Esophagus squamous epithelium (tissue), 5 donors: ENCODE measurements around the gene ORM1. TPM values are rescaled to one million over a fixed set of nuclear protein-coding genes. Genes with fewer than 3 reads are reported as not detected.

Source experiments
- DNase-seq: peaks from one replicate; lab custom pipeline; 2025; lab: John Stamatoyannopoulos, UW
- H3K27ac ChIP-seq, 4 donors: fragments of 200-600 bp; sonication (generic); one replicate each; pipeline ENCODE4 v1.5.1; 2016 to 2019; ENCODE audit warnings: mild to moderate bottlenecking in 1 of 4
- H3K27me3 ChIP-seq, 4 donors: fragments of 200-600 bp; sonication (generic); 1 replicate in 3 of 4; 2 replicates in 1 of 4; pipeline versions ENCODE4 v1.5.1 to v1.6.0; 2017 to 2021; ENCODE audit warnings: antibody characterized with exemption in 1 of 4
- H3K36me3 ChIP-seq, 3 donors: fragments of 200-600 bp; sonication (generic); one replicate each; pipeline ENCODE4 v1.5.1; 2016 to 2019
- H3K4me1 ChIP-seq, 3 donors: fragments of 200-600 bp; sonication (generic); one replicate each; pipeline ENCODE4 v1.5.1; 2017 to 2019
- H3K4me3 ChIP-seq, 4 donors: fragments of 200-600 bp; sonication (generic); 1 replicate in 3 of 4; 2 replicates in 1 of 4; pipeline ENCODE4 v1.5.1; 2016 to 2019; ENCODE audit warnings: mild to moderate bottlenecking in 2 of 4, moderate library complexity in 1 of 4
- H3K9me3 ChIP-seq, 3 donors: fragments of 200-600 bp; sonication (generic); one replicate each; pipeline ENCODE4 v1.5.1; 2016 to 2019
- POLR2A ChIP-seq, 4 donors: fragments of 450-650 bp; IDR thresholded peaks; one replicate each; pipeline ENCODE4 v1.6.1; 2017; ENCODE audit warnings: antibody characterized with exemption in 4 of 4, mild to moderate bottlenecking in 4 of 4, moderate library complexity in 3 of 4
- WGBS, 2 donors: methylation state at CpG; one replicate each; pipeline ENCODE4 v1.1.5; 2018; 5-methylcytosine and 5-hydroxymethylcytosine counted together
- intact Hi-C: fragments of 100-400 bp; cut with DNase I; formaldehyde crosslinking; loops from one replicate; pipeline ENCODE4 v1.15.0; 2022
- total RNA-seq, 4 donors: library from RNA; depleted of rRNA; stranded (reverse); fragments of >200 nt; gene quantifications; one replicate each; pipeline ENCODE4 v1.1.0, GENCODE V29; 2016
- TF ChIP-seq, protein P1 (sequence below), 6 experiments: fragments of 450-650 bp in 4 of 6; fragments of 200-600 bp in 2 of 6; sonication (generic) in 2 of 6; IDR thresholded peaks; one replicate each; pipeline ENCODE4 v1.5.1; 2016 to 2019; ENCODE audit warnings: antibody characterized with exemption in 6 of 6, mild to moderate bottlenecking in 4 of 6, moderate library complexity in 4 of 6
- donor health status: DM: yes; HTN: yes; CAD: no.

The ORM1 gene
- total RNA-seq, 4 donors from 2014 or later: 0.41 TPM; not detected in 3

DNA sequence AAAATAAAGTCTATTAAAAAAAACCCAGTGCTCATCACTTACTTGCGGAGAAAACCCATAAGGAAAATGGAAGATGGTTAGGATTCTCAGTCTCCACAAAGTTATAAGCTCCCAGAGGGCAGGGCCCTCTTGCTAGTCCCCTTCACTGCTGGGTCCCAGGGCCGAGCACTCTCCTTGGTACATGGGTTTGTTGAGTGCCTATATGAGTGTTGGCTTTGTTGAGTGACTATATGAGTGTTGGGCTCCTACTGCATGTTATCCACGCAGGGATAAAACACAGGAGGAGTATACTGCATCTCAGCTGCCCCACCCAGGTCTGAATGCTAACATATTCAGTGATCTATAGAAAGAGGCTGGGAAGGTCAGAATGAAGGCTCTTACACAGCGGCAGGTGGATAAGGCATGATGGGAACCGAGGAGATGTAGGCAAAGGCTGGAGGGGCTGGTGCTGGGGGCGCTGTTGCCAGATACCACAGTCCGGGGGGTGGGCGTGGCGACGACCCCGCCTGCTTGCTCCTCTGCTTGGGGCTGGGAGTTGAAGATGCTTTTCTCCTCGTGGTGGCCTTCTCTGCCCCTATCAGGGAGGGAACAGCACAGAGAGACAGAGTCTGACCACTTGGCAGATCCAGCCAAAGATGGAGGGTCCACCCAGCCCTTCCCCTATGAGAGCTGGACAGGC is 18.4 kb downstream of the ORM1 start:
- no peak for TF ChIP-seq POLR2A (IDR thresholded peaks at IDR 0.05)
- TF ChIP-seq, protein P1, sequence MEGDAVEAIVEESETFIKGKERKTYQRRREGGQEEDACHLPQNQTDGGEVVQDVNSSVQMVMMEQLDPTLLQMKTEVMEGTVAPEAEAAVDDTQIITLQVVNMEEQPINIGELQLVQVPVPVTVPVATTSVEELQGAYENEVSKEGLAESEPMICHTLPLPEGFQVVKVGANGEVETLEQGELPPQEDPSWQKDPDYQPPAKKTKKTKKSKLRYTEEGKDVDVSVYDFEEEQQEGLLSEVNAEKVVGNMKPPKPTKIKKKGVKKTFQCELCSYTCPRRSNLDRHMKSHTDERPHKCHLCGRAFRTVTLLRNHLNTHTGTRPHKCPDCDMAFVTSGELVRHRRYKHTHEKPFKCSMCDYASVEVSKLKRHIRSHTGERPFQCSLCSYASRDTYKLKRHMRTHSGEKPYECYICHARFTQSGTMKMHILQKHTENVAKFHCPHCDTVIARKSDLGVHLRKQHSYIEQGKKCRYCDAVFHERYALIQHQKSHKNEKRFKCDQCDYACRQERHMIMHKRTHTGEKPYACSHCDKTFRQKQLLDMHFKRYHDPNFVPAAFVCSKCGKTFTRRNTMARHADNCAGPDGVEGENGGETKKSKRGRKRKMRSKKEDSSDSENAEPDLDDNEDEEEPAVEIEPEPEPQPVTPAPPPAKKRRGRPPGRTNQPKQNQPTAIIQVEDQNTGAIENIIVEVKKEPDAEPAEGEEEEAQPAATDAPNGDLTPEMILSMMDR (IDR thresholded peaks at IDR 0.05): no peak
- DNase-seq: no peak

GRCh38 chr9:114341991-114342390 is 19.1 kb downstream of the ORM1 start:
- Histone ChIP-seq H3K36me3 (peaks cover 53 to 100% (median 72%) of the 10 kb centered on the region in 3 donors), H3K4me1 (peaks cover 0 to 6% (median 0%) of the 10 kb centered on the region in 3 donors), H3K27ac (no peak overlapping the region), H3K27me3 (no peaks in the 10 kb centered on the region), H3K4me3 (no peak overlapping the region), H3K9me3 (no peaks in the 10 kb centered on the region)
- no peak for TF ChIP-seq POLR2A (IDR thresholded peaks at IDR 0.05)
- TF ChIP-seq, protein P1 (IDR thresholded peaks at IDR 0.05): no peak
- intact Hi-C loops: no loop called here
- no peak for DNase-seq
- 83 to 88% methylated on average over 2 of the region's 4 CpGs for WGBS, 2 donors

More for the DNA sequence above, 18.4 kb downstream of the ORM1 start:
- Histone ChIP-seq H3K4me3 (no peak overlapping the region), H3K4me1 (peaks cover 0 to 6% (median 0%) of the 10 kb centered on the region in 3 donors), H3K36me3 (peaks cover 58 to 100% (median 71%) of the 10 kb centered on the region in 3 donors), H3K27ac (no peak overlapping the region), H3K9me3 (no peaks in the 10 kb centered on the region), H3K27me3 (no peaks in the 10 kb centered on the region)
- intact Hi-C loops: no loop called here
- WGBS, 2 donors: 87 to 89% methylated on average over 11 to 12 of the region's 12 CpGs

DNA sequence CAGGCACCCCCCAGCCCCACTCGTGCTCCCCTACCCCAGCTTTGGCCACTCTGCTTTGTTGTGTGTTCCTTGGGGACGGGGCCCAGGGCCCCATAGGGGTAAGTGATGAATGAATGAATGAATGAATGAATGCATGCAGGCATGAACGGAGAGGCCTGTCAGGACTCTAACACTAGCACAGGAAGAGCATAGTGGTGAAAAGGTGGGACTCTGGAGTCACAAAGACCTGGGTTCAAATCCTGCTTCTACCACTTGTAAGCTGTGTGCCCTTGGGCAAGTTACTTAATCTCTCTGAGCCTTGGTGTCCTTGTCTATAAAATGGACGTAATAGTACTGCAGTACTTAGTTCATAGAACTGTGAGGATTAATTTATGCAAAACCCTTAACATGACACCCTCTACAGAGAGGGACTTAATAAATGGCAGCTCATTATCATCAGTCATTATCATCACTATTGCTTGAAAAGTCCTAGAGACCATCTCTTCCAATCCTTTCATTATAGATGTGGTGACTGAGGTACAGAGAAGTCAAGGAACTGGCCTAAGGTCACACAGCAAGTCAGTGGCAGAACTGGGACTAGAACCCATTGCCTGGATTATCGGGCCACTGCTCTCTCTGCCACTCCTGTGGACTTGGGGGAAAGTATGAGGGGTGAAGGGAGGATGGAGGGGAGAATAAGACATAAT is 20.0 kb downstream of the ORM1 start:
- Histone ChIP-seq H3K27me3 (no peaks in the 10 kb centered on the region), H3K4me1 (peaks cover 0 to 6% (median 0%) of the 10 kb centered on the region in 3 donors), H3K4me3 (no peak overlapping the region), H3K9me3 (no peaks in the 10 kb centered on the region), H3K36me3 (peaks cover 49 to 100% (median 72%) of the 10 kb centered on the region in 3 donors), H3K27ac (no peak overlapping the region)
- TF ChIP-seq, protein P1 (IDR thresholded peaks at IDR 0.05): no peak
- no peak for TF ChIP-seq POLR2A (IDR thresholded peaks at IDR 0.05)
- intact Hi-C loops: no loop called here
- 89 to 90% methylated on average over 2 to 3 of the region's 5 CpGs for WGBS, 2 donors
- no peak for DNase-seq

GRCh38 chr9:114343471-114344187 is 20.7 kb downstream of the ORM1 start:
- DNase-seq: no peak
- H3K27ac ChIP-seq: no peak overlapping the region
- H3K9me3 ChIP-seq: no peaks in the 10 kb centered on the region
- 66 to 78% methylated on average over 9 of the region's 9 CpGs for WGBS, 2 donors
- H3K4me1 ChIP-seq: peaks cover 0 to 10% (median 3%) of the 10 kb centered on the region in 3 donors
- no peaks in the 10 kb centered on the region for H3K27me3 ChIP-seq
- peaks cover 53 to 100% (median 70%) of the 10 kb centered on the region in 3 donors for H3K36me3 ChIP-seq
- H3K4me3 ChIP-seq: no peak overlapping the region
- intact Hi-C loops: no loop called here
- TF ChIP-seq, protein P1 (IDR thresholded peaks at IDR 0.05): no peak
- no peak for TF ChIP-seq POLR2A (IDR thresholded peaks at IDR 0.05)
